ENCODE results near the gene KLHL6.

- TF ChIP-seq, protein P1, sequence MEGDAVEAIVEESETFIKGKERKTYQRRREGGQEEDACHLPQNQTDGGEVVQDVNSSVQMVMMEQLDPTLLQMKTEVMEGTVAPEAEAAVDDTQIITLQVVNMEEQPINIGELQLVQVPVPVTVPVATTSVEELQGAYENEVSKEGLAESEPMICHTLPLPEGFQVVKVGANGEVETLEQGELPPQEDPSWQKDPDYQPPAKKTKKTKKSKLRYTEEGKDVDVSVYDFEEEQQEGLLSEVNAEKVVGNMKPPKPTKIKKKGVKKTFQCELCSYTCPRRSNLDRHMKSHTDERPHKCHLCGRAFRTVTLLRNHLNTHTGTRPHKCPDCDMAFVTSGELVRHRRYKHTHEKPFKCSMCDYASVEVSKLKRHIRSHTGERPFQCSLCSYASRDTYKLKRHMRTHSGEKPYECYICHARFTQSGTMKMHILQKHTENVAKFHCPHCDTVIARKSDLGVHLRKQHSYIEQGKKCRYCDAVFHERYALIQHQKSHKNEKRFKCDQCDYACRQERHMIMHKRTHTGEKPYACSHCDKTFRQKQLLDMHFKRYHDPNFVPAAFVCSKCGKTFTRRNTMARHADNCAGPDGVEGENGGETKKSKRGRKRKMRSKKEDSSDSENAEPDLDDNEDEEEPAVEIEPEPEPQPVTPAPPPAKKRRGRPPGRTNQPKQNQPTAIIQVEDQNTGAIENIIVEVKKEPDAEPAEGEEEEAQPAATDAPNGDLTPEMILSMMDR (conservative IDR thresholded peaks at IDR 0.05): no peak
- no peak for TF ChIP-seq ZFX (IDR thresholded peaks at IDR 0.05)
Observed at GRCh38 chr3:183500319-183500718, 55.2 kb downstream of the KLHL6 start.
